Psoas muscle (tissue), 8 donors: ENCODE results near the gene MARCHF2. TPM values are rescaled to one million over a fixed set of nuclear protein-coding genes. Genes with fewer than 3 reads are reported as not detected.

Experiments used
- ATAC-seq, 4 donors: fragments of 200-7000 bp; cut with Tn5 transposase; one replicate each; pipeline ENCODE4 v1.9.1; 2020; ENCODE audit warnings: moderate library complexity in 3 of 4, mild to moderate bottlenecking in 2 of 4
- DNase-seq, 2 donors: peaks; one replicate each; pipeline ENCODE4 v3.0.0-alpha.2; 2020
- H3K27ac ChIP-seq: fragments of 200-600 bp; one replicate; pipeline ENCODE4 v1.8.0; 2022
- H3K27me3 ChIP-seq, 3 donors: fragments of 200-600 bp in 1 of 3; one replicate each; pipeline versions ENCODE4 v1.6.1 to v1.8.0; 2013 to 2022; ENCODE audit warnings: low read length in 2 of 3, mild to moderate bottlenecking in 2 of 3, moderate library complexity in 1 of 3; ENCODE audit not compliant: insufficient read depth in 3 of 3
- H3K36me3 ChIP-seq, 2 donors: fragments of 200-600 bp in 1 of 2; one replicate each; pipeline versions ENCODE4 v1.6.1 to v1.8.0; 2013 to 2022; ENCODE audit warnings: low read depth in 1 of 2, mild to moderate bottlenecking in 1 of 2, moderate library complexity in 1 of 2; ENCODE audit not compliant: insufficient read depth in 1 of 2
- H3K4me1 ChIP-seq: fragments of 200-600 bp; one replicate; pipeline ENCODE4 v1.8.0; 2022
- H3K4me3 ChIP-seq: fragments of 200-600 bp; one replicate; pipeline ENCODE4 v1.8.0; 2022; ENCODE audit warnings: mild to moderate bottlenecking
- H3K9me3 ChIP-seq: fragments of 200-600 bp; one replicate; pipeline ENCODE4 v1.8.0; 2022
- WGBS, 3 donors: extraction: QIAGEN DNeasy Blood & Tissue Kit; methylation state at CpG; one replicate each; pipeline versions ENCODE4 v1.1.6 to v1.1.7; 2013; 5-methylcytosine and 5-hydroxymethylcytosine counted together
- intact Hi-C, 2 donors: fragments of 100-400 bp; cut with DNase I; formaldehyde crosslinking; loops; one replicate each; pipeline versions ENCODE4 v1.11.0 to v1.14.2; 2022
- polyA plus RNA-seq, 3 donors: library from polyadenylated mRNA; stranded (reverse); fragments of 200-250 nt; gene quantifications; one replicate each; pipeline ENCODE4 v1.2.3, GENCODE V29; 2013
- total RNA-seq, 4 donors: library from RNA; stranded (reverse); fragmentation: NEBNext Ultra II Directional in 2 of 4; extraction: Animal tissue kit (Norgen Biotek cat#: 25700) in 2 of 4; gene quantifications; one replicate each; pipeline versions ENCODE4 v1.2.1 to v1.2.4, GENCODE V29; 2021 to 2023
- TF ChIP-seq, protein P1 (sequence below): fragments of 200-600 bp; IDR thresholded peaks from one replicate; pipeline ENCODE4 v1.8.0; 2022; ENCODE audit warnings: antibody characterized with exemption
- donor health status: healthy with polysubstance abuse.
- donor health status: DM: no; HTN: no; CAD: no; lungs with moderate emphysema.
- donor health status: Bipolar disorder and iron deficiency.
- donor health status: healthy.
- donor health status: DM: yes; HTN: yes; CAD: no.
- donor health status: DM: no; HTN: no; CAD: no.
- donor health status: DM: no; HTN: no; CAD: no.
- donor health status: DM: yes; HTN: yes; CAD: no.

MARCHF2 gene
- total and polyA plus RNA-seq, 7 donors: 32.8 to 56.0 (median 49.2) TPM

DNA sequence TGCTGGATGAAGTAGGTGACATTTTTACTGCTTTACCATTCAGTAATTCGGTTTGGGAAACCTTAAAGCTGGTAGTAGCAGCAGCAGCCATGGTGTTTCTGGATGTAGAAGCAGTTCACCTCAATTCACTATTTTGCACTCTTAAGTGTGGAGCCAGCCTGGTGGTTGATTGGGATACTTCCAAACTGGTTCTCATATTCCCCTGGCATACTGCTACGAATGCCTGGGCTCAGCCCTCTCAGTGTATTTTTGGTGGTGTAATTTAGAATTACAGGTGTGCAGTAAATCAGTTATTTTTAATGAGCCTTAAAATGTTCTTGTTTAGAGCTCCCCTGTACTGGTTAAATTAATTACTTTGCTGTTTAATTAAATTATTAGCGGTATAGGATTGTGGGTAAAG, 44.1 kb downstream of the MARCHF2 start:
- H3K4me3 ChIP-seq: peak overlapping the region; percentile 24
- no peaks in the 10 kb centered on the region for H3K27me3 ChIP-seq
- intact Hi-C loops: no loop called here
- WGBS, 3 donors: 31 to 50% (median 34%) methylated on average over 3 of the region's 3 CpGs
- H3K9me3 ChIP-seq: no peaks in the 10 kb centered on the region
- peaks cover 100% of the 10 kb centered on the region for H3K4me1 ChIP-seq
- DNase-seq: no peak
- peak overlapping the region; percentile 47 for H3K27ac ChIP-seq
- TF ChIP-seq, protein P1, sequence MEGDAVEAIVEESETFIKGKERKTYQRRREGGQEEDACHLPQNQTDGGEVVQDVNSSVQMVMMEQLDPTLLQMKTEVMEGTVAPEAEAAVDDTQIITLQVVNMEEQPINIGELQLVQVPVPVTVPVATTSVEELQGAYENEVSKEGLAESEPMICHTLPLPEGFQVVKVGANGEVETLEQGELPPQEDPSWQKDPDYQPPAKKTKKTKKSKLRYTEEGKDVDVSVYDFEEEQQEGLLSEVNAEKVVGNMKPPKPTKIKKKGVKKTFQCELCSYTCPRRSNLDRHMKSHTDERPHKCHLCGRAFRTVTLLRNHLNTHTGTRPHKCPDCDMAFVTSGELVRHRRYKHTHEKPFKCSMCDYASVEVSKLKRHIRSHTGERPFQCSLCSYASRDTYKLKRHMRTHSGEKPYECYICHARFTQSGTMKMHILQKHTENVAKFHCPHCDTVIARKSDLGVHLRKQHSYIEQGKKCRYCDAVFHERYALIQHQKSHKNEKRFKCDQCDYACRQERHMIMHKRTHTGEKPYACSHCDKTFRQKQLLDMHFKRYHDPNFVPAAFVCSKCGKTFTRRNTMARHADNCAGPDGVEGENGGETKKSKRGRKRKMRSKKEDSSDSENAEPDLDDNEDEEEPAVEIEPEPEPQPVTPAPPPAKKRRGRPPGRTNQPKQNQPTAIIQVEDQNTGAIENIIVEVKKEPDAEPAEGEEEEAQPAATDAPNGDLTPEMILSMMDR: peak; percentile 26
- ATAC-seq: peak in 3 of 4 donors; percentile 67 to 72 (median 67)
- H3K36me3 ChIP-seq: peaks cover 0 to 21% of the 10 kb centered on the region in 2 donors

- TF ChIP-seq, protein P1: no peak
- no peak for ATAC-seq
- Histone ChIP-seq H3K27me3 (no peaks in the 10 kb centered on the region), H3K36me3 (peaks cover 0 to 17% of the 10 kb centered on the region in 2 donors), H3K4me3 (peak overlapping the region; percentile 24), H3K9me3 (no peaks in the 10 kb centered on the region), H3K4me1 (peaks cover 100% of the 10 kb centered on the region), H3K27ac (peak overlapping the region; percentile 47)
- WGBS, 3 donors: 33 to 57% (median 41%) methylated on average over 1 of the region's 1 CpG
- DNase-seq: no peak
- intact Hi-C loops: no loop called here
Measured at GRCh38 chr19:8457827-8458226, 44.7 kb downstream of the MARCHF2 start.

DNA sequence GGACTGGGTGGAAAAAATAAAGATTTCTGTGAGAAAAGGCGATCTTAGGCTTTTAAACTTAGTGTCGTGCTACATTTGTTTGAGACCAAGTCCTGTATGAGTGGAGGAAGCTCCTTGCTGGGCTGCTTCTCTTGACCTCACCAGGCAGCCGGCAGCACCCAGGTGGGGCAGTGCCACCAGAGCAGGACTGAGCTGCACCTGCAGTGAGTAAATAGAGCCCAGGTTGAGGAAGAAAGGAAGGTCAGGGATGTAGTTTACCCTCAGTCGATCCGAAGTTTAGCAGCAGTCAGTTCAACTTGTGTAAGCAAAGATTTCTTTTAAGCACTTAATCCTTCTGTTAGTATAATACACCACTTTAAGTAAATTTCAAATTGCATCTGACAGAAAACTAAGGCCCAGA, 45.3 kb downstream of the MARCHF2 start:
- TF ChIP-seq, protein P1: no peak
- WGBS, 3 donors: 47 to 74% (median 56%) methylated on average over 5 of the region's 5 CpGs
- Histone ChIP-seq H3K27ac (peak overlapping the region; percentile 47), H3K36me3 (peaks cover 0 to 18% of the 10 kb centered on the region in 2 donors), H3K9me3 (no peaks in the 10 kb centered on the region), H3K4me1 (peaks cover 100% of the 10 kb centered on the region), H3K4me3 (no peak overlapping the region), H3K27me3 (no peaks in the 10 kb centered on the region)
- intact Hi-C loops: no loop called here
- no peak for DNase-seq
- no peak for ATAC-seq

DNA sequence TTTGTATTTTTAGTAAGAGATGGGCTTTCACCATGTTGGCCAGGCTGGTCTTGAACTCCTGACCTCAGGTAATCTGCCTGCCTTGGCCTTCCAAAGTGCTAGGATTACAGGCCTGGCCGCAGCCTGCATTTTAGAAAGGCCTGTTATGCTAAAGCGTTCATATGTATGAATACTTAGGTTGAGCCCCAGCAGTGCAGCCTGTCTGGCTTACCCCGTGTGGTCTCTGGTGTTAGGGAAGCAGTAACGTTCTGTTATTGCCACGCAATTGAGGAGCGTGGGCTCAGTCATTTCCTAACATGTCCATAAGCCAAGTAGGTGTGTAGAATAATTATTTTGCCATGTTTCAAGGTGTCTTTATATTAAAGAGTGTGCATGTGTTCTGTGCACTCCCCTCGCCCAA, 46.0 kb downstream of the MARCHF2 start:
- DNase-seq (no peak), ATAC-seq (no peak)
- H3K4me1 ChIP-seq: peaks cover 97% of the 10 kb centered on the region
- peaks cover 0 to 25% of the 10 kb centered on the region in 2 donors for H3K36me3 ChIP-seq
- H3K27ac ChIP-seq: peak overlapping the region; percentile 58
- no peak overlapping the region for H3K4me3 ChIP-seq
- 24 to 48% (median 29%) methylated on average over 7 of the region's 7 CpGs for whole genome bisulfite sequencing, 3 donors
- intact Hi-C loops: no loop called here
- H3K27me3 ChIP-seq: no peaks in the 10 kb centered on the region
- no peaks in the 10 kb centered on the region for H3K9me3 ChIP-seq
- TF ChIP-seq, protein P1: no peak
